ENCODE measurements around the gene SLC25A12.

SLC25A12 gene

GRCh38 chr2:171855401-171855800 is 38.6 kb downstream of the SLC25A12 start:
- no peaks in the 10 kb centered on the region for H3K27me3 ChIP-seq (ENCODE audit: control insufficient read depth, low read length)
- no peaks in the 10 kb centered on the region for H3K4me1 ChIP-seq (ENCODE audit: control insufficient read depth, low read length)
- no peak overlapping the region for H3K27ac ChIP-seq (ENCODE audit: low read depth, low read length)
- H3K79me2 ChIP-seq (ENCODE audit: control insufficient read depth, low read length) = 0 out of 2 replicates have a peak, but pooled peaks cover 3% of the 10 kb centered on the region
- TF ChIP-seq EZH2phosphoT487 (IDR thresholded peaks at IDR 0.05; ENCODE audit: borderline replicate concordance, low read length) (no peak), CTCF (IDR thresholded peaks at IDR 0.05; ENCODE audit: low read depth, low read length, poor library complexity, severe bottlenecking) (no peak)
- H3F3A ChIP-seq (ENCODE audit: control insufficient read depth, insufficient read depth) = no peaks in the 10 kb centered on the region
- no peak overlapping the region for H3K4me2 ChIP-seq (ENCODE audit: low read length)
- H3K9me2 ChIP-seq (replicated peaks; ENCODE audit: control insufficient read depth, low read length) = no peaks in the 10 kb centered on the region
- 0 out of 2 replicates have a peak, but pooled peaks cover 3% of the 10 kb centered on the region for H4K20me1 ChIP-seq (ENCODE audit: control insufficient read depth, insufficient read depth, low read depth, low read length)
- peaks cover 42% of the 10 kb centered on the region for H3K36me3 ChIP-seq (ENCODE audit: control insufficient read depth, low read length)
- no peak overlapping the region for H3K4me3 ChIP-seq (ENCODE audit: low read length)
- no peaks in the 10 kb centered on the region for H3K9me3 ChIP-seq (ENCODE audit: control insufficient read depth, insufficient read depth, low read length)

DNA sequence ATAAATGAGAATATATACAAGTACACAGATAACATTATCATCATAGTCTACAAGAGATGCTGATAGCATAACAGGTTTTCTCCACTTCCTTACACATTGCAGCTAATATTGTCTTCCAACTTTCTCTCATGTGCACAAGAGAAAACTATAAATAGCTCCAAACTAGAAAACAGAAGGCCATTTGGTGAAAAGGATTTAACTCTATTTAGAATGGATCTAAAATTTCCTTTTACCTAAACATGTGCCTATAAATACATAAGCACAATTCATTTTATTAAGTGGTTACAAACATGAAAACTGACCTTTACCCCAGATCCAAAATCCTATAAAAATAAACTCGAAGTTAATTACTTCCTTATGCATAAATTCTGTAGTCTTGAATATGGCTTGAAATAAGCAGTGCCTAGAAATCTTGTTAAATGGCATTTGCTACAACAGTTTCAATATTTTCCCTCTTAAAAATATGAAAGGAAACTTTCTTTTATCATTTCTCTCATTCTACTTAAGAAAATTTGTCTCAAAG is 41.6 kb downstream of the SLC25A12 start:
- Histone ChIP-seq H3K4me1 (ENCODE audit: control insufficient read depth, low read length) (no peaks in the 10 kb centered on the region), H3K27me3 (ENCODE audit: control insufficient read depth, low read length) (no peaks in the 10 kb centered on the region), H3F3A (ENCODE audit: control insufficient read depth, insufficient read depth) (no peaks in the 10 kb centered on the region), H3K4me3 (ENCODE audit: low read length) (no peak overlapping the region), H3K27ac (ENCODE audit: low read depth, low read length) (no peak overlapping the region), H3K79me2 (ENCODE audit: control insufficient read depth, low read length) (no peaks in the 10 kb centered on the region), H4K20me1 (ENCODE audit: control insufficient read depth, insufficient read depth, low read depth, low read length) (no peaks in the 10 kb centered on the region), H3K4me2 (ENCODE audit: low read length) (no peak overlapping the region), H3K36me3 (ENCODE audit: control insufficient read depth, low read length) (peaks cover 38% of the 10 kb centered on the region), H3K9me3 (ENCODE audit: control insufficient read depth, insufficient read depth, low read length) (no peaks in the 10 kb centered on the region), H3K9me2 (replicated peaks; ENCODE audit: control insufficient read depth, low read length) (no peaks in the 10 kb centered on the region)
- TF ChIP-seq EZH2phosphoT487 (IDR thresholded peaks at IDR 0.05; ENCODE audit: borderline replicate concordance, low read length) (no peak), CTCF (IDR thresholded peaks at IDR 0.05; ENCODE audit: low read depth, low read length, poor library complexity, severe bottlenecking) (no peak)

DNA sequence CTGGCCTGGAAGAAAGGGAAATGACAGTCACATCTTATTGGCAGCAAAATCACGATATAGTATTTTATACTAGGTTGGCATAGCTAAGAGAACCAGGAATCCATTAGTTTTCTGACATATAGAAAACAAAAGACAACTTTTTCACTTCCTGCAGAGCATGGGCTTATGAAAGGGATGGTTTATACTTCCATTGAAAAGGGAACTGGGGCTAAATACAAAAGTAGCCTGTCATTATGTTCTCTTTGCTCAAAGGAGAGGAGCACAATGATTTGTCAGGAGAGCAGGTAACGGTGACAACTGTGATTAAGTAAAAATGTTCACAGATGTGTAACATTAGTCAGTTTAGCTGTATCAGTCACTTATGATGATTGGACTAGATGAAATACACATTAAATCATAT is 46.4 kb downstream of the SLC25A12 start:
- Histone ChIP-seq H3K9me3 (ENCODE audit: control insufficient read depth, insufficient read depth, low read length) (no peaks in the 10 kb centered on the region), H3F3A (ENCODE audit: control insufficient read depth, insufficient read depth) (no peaks in the 10 kb centered on the region), H3K9me2 (replicated peaks; ENCODE audit: control insufficient read depth, low read length) (no peaks in the 10 kb centered on the region), H3K36me3 (ENCODE audit: control insufficient read depth, low read length) (peaks cover 17% of the 10 kb centered on the region), H3K79me2 (ENCODE audit: control insufficient read depth, low read length) (no peaks in the 10 kb centered on the region), H3K4me1 (ENCODE audit: control insufficient read depth, low read length) (no peaks in the 10 kb centered on the region), H3K4me3 (ENCODE audit: low read length) (no peak overlapping the region), H3K27ac (ENCODE audit: low read depth, low read length) (no peak overlapping the region), H3K4me2 (ENCODE audit: low read length) (no peak overlapping the region), H4K20me1 (ENCODE audit: control insufficient read depth, insufficient read depth, low read depth, low read length) (no peaks in the 10 kb centered on the region), H3K27me3 (ENCODE audit: control insufficient read depth, low read length) (no peaks in the 10 kb centered on the region)
- no peak for TF ChIP-seq EZH2phosphoT487 (IDR thresholded peaks at IDR 0.05; ENCODE audit: borderline replicate concordance, low read length)
- no peak for TF ChIP-seq CTCF (IDR thresholded peaks at IDR 0.05; ENCODE audit: low read depth, low read length, poor library complexity, severe bottlenecking)
